ENCODE results near the gene EIF5B.

Gene EIF5B

DNA sequence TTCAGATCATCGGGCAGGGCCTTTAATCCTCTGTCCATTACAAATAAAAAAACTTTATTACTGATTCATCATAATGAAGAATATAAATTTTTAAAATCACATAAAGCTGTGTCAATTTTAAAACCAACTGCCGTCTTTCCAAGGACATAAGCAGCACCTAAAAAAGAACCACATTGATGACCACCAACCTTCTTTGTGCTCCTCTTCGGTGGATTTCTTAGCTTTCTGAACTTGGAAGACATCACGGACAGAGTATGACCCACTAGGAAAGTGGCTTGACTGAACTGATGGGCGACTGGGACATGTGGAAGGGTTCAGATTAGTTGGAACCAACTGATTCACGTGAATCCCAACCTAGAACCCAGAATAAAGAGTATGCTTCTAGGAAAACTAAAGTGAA is 68.9 kb downstream of the EIF5B start:
- no peak for DNase-seq (ENCODE audit: low read depth)

- no peak for DNase-seq (ENCODE audit: low read depth)
Observed at GRCh38 chr2:99410276-99410675, 73.1 kb downstream of the EIF5B start.

GRCh38 chr2:99414566-99414965 is 77.4 kb downstream of the EIF5B start:
- no peak for DNase-seq (ENCODE audit: low read depth)

DNA sequence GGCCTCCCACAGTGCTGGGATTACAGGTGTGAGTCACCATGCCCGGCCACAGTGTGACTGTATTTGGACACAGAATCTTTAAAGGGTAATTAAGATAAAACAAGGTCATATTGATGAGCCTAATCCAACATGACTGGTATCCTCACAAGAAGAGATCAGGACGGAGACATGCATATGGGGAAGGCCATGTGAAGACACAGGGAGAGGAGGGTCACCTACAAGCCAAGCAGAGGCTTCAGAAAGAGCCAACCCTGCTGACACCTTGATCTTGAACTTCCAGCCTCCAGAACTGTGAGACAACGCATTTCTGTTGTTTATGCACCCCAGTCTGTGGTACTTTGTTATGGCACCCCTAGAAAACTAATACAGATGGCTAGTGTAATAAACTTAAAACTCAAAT is 80.2 kb downstream of the EIF5B start:
- DNase-seq (ENCODE audit: low read depth): no peak

GRCh38 chr2:99420031-99420430 is 82.8 kb downstream of the EIF5B start:
- DNase-seq (ENCODE audit: low read depth): no peak

GRCh38 chr2:99420751-99421299 is 83.6 kb downstream of the EIF5B start:
- no peak for DNase-seq (ENCODE audit: low read depth)

DNA sequence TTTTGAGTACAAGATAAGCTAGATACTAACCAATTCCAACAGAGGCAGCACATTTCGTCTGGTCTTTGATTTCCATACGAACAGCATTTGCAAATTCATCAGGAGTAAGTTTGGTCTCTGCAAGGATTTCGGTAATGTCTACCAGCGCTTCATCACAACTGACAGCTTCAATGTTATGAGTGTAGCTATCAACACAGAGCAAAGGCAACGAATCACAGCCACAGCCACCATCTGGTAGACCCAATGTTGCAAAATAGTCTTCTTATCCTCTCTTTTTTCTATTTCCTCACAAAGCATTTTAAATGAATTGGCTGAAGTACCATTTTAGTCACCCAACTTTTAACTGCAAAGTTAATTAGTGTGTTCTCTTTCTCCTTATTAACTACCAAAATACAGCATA is 84.3 kb downstream of the EIF5B start:
- DNase-seq (ENCODE audit: low read depth): no peak

DNA sequence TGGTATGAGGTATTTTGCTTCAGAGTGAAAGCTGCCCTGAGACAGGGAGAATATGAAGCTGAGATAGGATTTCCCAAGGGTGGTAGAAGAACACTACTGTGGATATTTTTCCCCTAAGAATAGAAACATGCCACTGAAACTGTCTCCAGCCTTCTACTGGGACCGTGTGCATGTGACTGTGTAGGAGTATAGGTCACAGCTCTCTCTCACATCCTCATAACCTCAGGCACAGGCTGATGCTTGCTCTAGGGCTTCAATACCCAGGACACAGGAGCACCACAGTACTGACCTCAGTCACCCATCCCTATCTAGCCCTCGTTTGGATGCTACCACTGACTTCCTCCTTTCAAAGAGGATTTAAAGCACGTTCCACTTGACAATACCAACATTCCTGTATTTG is 85.4 kb downstream of the EIF5B start:
- no peak for DNase-seq (ENCODE audit: low read depth)

GRCh38 chr2:99424371-99424770 is 87.2 kb downstream of the EIF5B start:
- no peak for DNase-seq (ENCODE audit: low read depth)

DNA sequence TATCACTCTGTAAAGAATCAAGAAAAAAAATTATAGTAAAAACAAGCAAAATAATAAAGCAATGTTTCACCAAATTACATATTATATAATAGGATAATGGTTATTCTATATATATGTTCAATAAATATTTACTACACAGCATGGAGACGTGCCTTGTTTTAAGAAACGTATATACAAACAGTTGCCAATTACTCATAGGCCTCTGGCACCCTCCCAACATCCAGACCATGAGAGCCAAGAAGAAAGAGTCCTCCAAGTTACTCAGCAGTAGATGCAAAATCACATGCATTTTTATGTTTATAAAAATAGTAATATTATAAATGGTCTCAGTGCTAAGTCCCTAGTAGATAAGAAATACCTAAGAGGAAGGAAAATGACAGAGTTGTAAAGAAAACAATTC is 87.8 kb downstream of the EIF5B start:
- no peak for DNase-seq (ENCODE audit: low read depth)

- no peak for DNase-seq (ENCODE audit: low read depth)
Observed at GRCh38 chr2:99430614-99431291, 93.6 kb downstream of the EIF5B start.

GRCh38 chr2:99431587-99432275 is 94.5 kb downstream of the EIF5B start:
- DNase-seq (ENCODE audit: low read depth): no peak

DNA sequence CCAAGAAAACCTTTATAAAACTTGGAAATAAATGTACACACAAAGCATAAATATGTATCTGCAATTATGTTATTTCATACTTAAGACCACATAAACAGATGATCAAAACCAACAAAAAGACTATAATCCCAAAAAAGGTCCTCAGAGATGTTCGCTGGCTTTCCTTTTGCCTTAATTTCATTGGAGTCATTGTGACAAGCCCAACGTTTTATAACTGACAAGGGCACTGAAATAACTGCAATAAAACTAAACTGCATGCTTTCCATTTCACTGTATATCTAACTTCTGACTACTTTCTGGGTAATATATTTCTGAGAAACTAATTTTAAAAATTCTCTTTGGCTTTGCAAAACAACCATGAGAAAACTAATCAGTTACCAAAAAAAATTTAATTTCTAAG is 96.2 kb downstream of the EIF5B start:
- no peak for DNase-seq (ENCODE audit: low read depth)

GRCh38 chr2:99436874-99437273 is 99.7 kb downstream of the EIF5B start:
- no peak for DNase-seq (ENCODE audit: low read depth)

- DNase-seq (ENCODE audit: low read depth): no peak
Observed at GRCh38 chr2:99439971-99440505, 102.8 kb downstream of the EIF5B start.

DNA sequence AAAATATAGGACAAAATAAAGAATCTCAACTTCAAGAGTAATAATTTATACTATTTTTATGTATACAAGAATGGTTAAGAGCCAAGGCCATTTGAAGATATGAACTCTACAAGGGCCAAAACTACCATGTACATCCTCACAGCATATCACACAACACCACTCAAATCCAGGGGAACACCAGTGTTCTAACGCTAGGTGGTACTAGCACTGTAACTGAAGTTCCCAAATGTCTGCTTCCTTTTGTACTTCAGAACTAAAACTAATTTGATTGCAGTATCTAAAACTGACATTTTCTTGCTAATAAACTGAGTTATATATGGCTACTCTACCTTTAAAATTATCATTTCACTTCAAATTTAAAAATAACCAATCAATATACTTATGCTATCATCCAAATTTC is 105.6 kb downstream of the EIF5B start:
- no peak for DNase-seq (ENCODE audit: low read depth)

DNA sequence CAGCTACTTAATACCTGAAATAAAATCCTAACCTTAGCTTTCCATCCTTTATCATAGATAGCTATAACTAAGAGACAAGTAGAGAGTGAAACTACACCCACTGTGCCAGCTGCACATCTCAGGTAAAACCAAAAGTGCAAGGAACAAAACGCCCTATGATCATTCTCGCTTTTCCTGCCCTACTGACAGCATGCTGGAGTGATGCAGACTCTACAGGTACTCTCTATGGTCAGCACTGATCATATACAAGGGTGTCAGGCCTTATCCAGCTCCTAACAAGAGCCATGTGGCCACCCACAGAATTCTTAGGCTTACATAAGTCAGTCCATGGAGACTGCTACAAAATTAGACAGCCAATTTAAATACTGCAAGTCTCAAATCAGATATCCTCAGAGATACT is 107.0 kb downstream of the EIF5B start:
- DNase-seq (ENCODE audit: low read depth): no peak

DNA sequence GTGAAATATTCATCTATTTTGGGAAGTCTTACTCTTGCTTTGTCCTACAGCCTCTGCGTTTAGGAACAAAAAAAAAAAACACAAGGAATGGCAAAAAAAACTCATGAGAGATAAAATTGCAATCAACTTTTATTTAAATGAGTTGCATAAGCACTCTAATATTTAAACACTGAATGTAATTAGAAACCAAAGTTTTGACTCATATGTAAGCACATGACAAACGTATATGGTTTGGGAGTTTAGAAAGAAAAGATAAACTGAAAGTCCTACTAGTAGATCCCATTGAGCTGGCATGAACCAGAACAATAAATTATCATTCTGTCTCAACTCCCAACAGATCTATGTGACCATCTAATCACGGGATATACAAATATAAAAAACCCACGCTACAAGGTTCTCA is 107.9 kb downstream of the EIF5B start:
- no peak for DNase-seq (ENCODE audit: low read depth)

DNA sequence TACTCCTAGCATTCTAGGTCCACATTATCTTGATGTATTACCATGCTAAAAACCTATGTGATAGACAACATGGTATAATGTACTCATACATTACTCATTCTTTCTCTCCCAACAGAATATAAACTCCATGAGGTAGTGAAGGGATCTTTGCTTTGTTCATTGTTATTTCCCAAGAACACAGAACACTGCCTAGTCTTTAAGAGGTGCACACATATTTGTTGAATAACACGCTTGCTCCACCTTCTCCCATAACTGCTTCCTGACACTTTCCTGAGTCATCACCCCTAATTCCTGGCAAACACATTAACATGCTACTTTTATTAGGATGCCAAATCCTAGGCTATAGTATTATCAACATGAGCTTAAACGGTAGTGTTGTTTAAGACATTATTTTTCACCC is 111.4 kb downstream of the EIF5B start:
- DNase-seq (ENCODE audit: low read depth): no peak

- no peak for DNase-seq (ENCODE audit: low read depth)
Observed at GRCh38 chr2:99450199-99450598, 113.0 kb downstream of the EIF5B start.

Data from T-helper 22 cell (primary cell).